Measurements from ENCODE around the gene NENF.

Gene NENF

GRCh38 chr1:212461916-212462660 is 29.4 kb downstream of the NENF start:
- H3K4me3 ChIP-seq (ENCODE audit: low read length): no peak overlapping the region
- TF ChIP-seq CTCF (conservative IDR thresholded peaks at IDR 0.05; ENCODE audit: low read length): no peak
- no peak for DNase-seq (ENCODE audit: low read depth)

GRCh38 chr1:212463565-212464285 is 31.0 kb downstream of the NENF start:
- no peak for TF ChIP-seq CTCF (conservative IDR thresholded peaks at IDR 0.05; ENCODE audit: low read length)
- DNase-seq (ENCODE audit: low read depth): no peak
- H3K4me3 ChIP-seq (ENCODE audit: low read length): no peak overlapping the region

- no peak for TF ChIP-seq CTCF (conservative IDR thresholded peaks at IDR 0.05; ENCODE audit: low read length)
- H3K4me3 ChIP-seq (ENCODE audit: low read length): no peak overlapping the region
- DNase-seq (ENCODE audit: low read depth): no peak
These were observed 32.6 kb downstream of the NENF start for GRCh38 chr1:212465311-212465710.

- no peak overlapping the region for H3K4me3 ChIP-seq (ENCODE audit: low read length)
- no peak for TF ChIP-seq CTCF (conservative IDR thresholded peaks at IDR 0.05; ENCODE audit: low read length)
- DNase-seq (ENCODE audit: low read depth): no peak
These were observed 33.7 kb downstream of the NENF start for GRCh38 chr1:212466437-212466836.

- no peak overlapping the region for H3K4me3 ChIP-seq (ENCODE audit: low read length)
- TF ChIP-seq CTCF (conservative IDR thresholded peaks at IDR 0.05; ENCODE audit: low read length): no peak
- no peak for DNase-seq (ENCODE audit: low read depth)
These were observed 34.4 kb downstream of the NENF start for GRCh38 chr1:212466898-212467650.

- no peak overlapping the region for H3K4me3 ChIP-seq (ENCODE audit: low read length)
- DNase-seq (ENCODE audit: low read depth): no peak
- no peak for TF ChIP-seq CTCF (conservative IDR thresholded peaks at IDR 0.05; ENCODE audit: low read length)
These were observed 35.2 kb downstream of the NENF start for GRCh38 chr1:212467843-212468482.
